ENCODE results near the gene ARHGAP20. TPM values are rescaled to one million over a fixed set of nuclear protein-coding genes. Genes with fewer than 3 reads are reported as not detected.

The ARHGAP20 gene, protein sequence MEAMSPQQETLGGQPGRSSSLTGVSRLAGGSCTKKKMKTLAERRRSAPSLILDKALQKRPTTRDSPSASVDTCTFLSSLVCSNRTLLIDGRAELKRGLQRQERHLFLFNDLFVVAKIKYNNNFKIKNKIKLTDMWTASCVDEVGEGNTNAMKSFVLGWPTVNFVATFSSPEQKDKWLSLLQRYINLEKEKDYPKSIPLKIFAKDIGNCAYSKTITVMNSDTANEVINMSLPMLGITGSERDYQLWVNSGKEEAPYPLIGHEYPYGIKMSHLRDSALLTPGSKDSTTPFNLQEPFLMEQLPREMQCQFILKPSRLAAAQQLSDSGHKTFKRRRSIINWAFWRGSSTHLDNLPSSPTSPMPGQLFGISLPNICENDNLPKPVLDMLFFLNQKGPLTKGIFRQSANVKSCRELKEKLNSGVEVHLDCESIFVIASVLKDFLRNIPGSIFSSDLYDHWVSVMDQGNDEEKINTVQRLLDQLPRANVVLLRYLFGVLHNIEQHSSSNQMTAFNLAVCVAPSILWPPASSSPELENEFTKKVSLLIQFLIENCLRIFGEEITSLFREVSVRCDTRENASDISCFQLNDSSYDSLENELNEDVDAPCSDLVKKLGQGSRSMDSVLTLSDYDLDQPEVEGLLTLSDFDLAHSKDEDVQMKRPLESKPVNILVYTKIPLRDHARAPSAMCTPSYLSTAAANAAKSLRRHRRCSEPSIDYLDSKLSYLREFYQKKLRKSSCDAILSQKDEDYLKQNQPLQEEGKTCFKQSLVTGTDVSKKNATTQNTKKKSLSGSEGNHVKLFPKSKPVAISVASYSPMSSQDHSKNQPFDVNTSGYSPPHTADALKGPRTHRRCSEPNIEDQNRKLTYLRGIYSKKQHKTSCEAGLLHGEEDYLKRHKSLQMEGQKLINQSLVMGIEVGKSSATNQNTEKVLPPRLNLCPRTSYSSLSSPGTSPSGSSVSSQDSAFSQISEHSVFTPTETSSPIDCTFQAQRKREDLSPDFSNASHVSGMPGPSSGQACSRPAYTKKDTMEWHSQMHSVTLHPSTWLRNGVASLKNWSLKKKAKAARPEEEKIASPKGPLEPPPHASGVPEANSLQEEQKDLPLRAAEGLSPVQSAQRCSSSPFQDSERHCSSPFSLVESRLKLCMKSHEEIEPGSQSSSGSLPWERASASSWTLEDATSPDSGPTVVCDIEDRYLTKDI
- total RNA-seq (2022; extraction: Qiagen RNA extraction; ENCODE audit: low read depth): 0.01 TPM in 1 of 5 replicates, not detected in the others

GRCh38 chr11:110711776-110712658 is at the start of gene ARHGAP20:
TSS of gene ARHGAP20 (minus strand) at chr11:110712437. CDS start at chr11:110712231, 206 bp downstream.

